WTC11 (cell line): ENCODE measurements around the gene CEP72. TPM values are rescaled to one million over a fixed set of nuclear protein-coding genes. Genes with fewer than 3 reads are reported as not detected.

Experiments used
- ATAC-seq: fragments of 200-7000 bp; cut with Tn5 transposase; 2 replicates; pipeline ENCODE4 v1.10.0; 2021; ENCODE audit warnings: mild to moderate bottlenecking, moderate library complexity
- CTCF ChIA-PET: fragments of 300-600 bp; sonication (Branson Sonifier 250); formaldehyde crosslinking; loops from one replicate; lab custom pipeline; 2021; ENCODE audit warnings: antibody characterized with exemption; lab: Charles Lee
- POLR2A ChIA-PET: fragments of 350-600 bp; sonication (Branson Sonifier 250); formaldehyde crosslinking; loops from one replicate; lab custom pipeline; 2021; ENCODE audit warnings: antibody characterized with exemption; lab: Charles Lee
- DNase-seq: peaks from one replicate; pipeline ENCODE4 v3.0.0; 2021; ENCODE audit warnings: low spot score
- H3K27ac Mint-ChIP-seq: 2 replicates; pipeline ENCODE4 v1.8.0; 2021; ENCODE audit warnings: mixed read lengths
- H3K27me3 Mint-ChIP-seq: 2 replicates; pipeline ENCODE4 v1.8.0; 2021; ENCODE audit warnings: low read depth, mild to moderate bottlenecking, moderate library complexity, mixed read lengths
- H3K36me3 Mint-ChIP-seq: 2 replicates; pipeline ENCODE4 v1.8.0; 2021; ENCODE audit warnings: mixed read lengths
- H3K4me1 Mint-ChIP-seq: 2 replicates; pipeline ENCODE4 v1.8.0; 2022; ENCODE audit warnings: mixed read lengths
- H3K4me3 Mint-ChIP-seq: 2 replicates; pipeline ENCODE4 v1.8.0; 2021; ENCODE audit warnings: mild to moderate bottlenecking, moderate library complexity, mixed read lengths
- H3K9me3 Mint-ChIP-seq: 2 replicates; pipeline ENCODE4 v1.8.0; 2021; ENCODE audit warnings: mixed read lengths
- ATF1 ChIP-seq: sonication (generic); formaldehyde crosslinking; IDR thresholded peaks from 2 replicates; pipeline ENCODE4 v1.8.1; 2023; ENCODE audit warnings: mild to moderate bottlenecking, moderate library complexity, missing genetic modification reagents
- ELF4 ChIP-seq: sonication (generic); formaldehyde crosslinking; IDR thresholded peaks from 2 replicates; pipeline ENCODE4 v1.8.1; 2022; ENCODE audit warnings: low read depth, mild to moderate bottlenecking, moderate library complexity, missing genetic modification reagents
- ETV6 ChIP-seq: sonication (generic); formaldehyde crosslinking; IDR thresholded peaks from 2 replicates; pipeline ENCODE4 v1.8.1; 2022; ENCODE audit warnings: mild to moderate bottlenecking, missing genetic modification reagents
- FOXK1 ChIP-seq: sonication (generic); formaldehyde crosslinking; IDR thresholded peaks from 2 replicates; pipeline ENCODE4 v1.8.0; 2022; ENCODE audit warnings: mild to moderate bottlenecking, moderate library complexity, missing genetic modification reagents
- NFATC4 ChIP-seq: fragments of 250-450 bp; sonication (Bioruptor Pico); IDR thresholded peaks from 2 replicates; pipeline ENCODE4 v1.9.0; 2021; ENCODE audit warnings: mild to moderate bottlenecking
- NR3C1 ChIP-seq: sonication (generic); formaldehyde crosslinking; conservative IDR thresholded peaks from 2 replicates; pipeline ENCODE4 v1.8.1; 2023; ENCODE audit warnings: low read depth, mild to moderate bottlenecking, missing genetic modification reagents
- RORB ChIP-seq: fragments of 250-450 bp; sonication (Bioruptor Pico); IDR thresholded peaks from 2 replicates; pipeline ENCODE4 v1.9.0; 2021; ENCODE audit warnings: mild to moderate bottlenecking
- SMAD4 ChIP-seq: sonication (generic); formaldehyde crosslinking; IDR thresholded peaks from 2 replicates; pipeline ENCODE4 v1.8.0; 2022; ENCODE audit warnings: mild to moderate bottlenecking, missing genetic modification reagents
- TP53 ChIP-seq: sonication (generic); formaldehyde crosslinking; IDR thresholded peaks from 2 replicates; pipeline ENCODE4 v1.8.1; 2023; ENCODE audit warnings: mild to moderate bottlenecking, missing genetic modification reagents
- ZNF263 ChIP-seq: sonication (generic); formaldehyde crosslinking; IDR thresholded peaks from 2 replicates; pipeline ENCODE4 v1.8.1; 2022; ENCODE audit warnings: low read depth, mild to moderate bottlenecking, moderate library complexity, missing genetic modification reagents
- ZNF416 ChIP-seq: fragments of 250-450 bp; sonication (Bioruptor Pico); IDR thresholded peaks from 2 replicates; pipeline ENCODE4 v1.9.0; 2021; ENCODE audit warnings: mild to moderate bottlenecking, inconsistent platforms
- total RNA-seq: library from RNA; stranded (reverse); gene quantifications from 3 replicates; pipeline ENCODE4 v1.2.3, GENCODE V29; 2021
- TF ChIP-seq, protein P1 (sequence below): sonication (generic); formaldehyde crosslinking; IDR thresholded peaks from 2 replicates; pipeline ENCODE4 v1.8.1; 2023; ENCODE audit warnings: mild to moderate bottlenecking, missing genetic modification reagents, moderate library complexity
- TF ChIP-seq, protein P2 (sequence below): sonication (generic); formaldehyde crosslinking; IDR thresholded peaks from 2 replicates; pipeline ENCODE4 v1.8.1; 2023; ENCODE audit warnings: mild to moderate bottlenecking, missing genetic modification reagents
- TF ChIP-seq, protein P3 (sequence below): sonication (generic); formaldehyde crosslinking; conservative IDR thresholded peaks from 2 replicates; pipeline ENCODE4 v1.8.1; 2023; ENCODE audit warnings: mild to moderate bottlenecking, low read depth, missing genetic modification reagents, moderate library complexity
- TF ChIP-seq, protein P4 (sequence below): sonication (generic); formaldehyde crosslinking; IDR thresholded peaks from 2 replicates; pipeline ENCODE4 v1.8.0; 2023; ENCODE audit warnings: missing genetic modification reagents, mild to moderate bottlenecking, borderline replicate concordance
- TF ChIP-seq, protein P5 (sequence below): sonication (generic); formaldehyde crosslinking; IDR thresholded peaks from 2 replicates; pipeline ENCODE4 v1.8.0; 2022; ENCODE audit warnings: mild to moderate bottlenecking, missing genetic modification reagents
- TF ChIP-seq, protein P6 (sequence below): sonication (generic); formaldehyde crosslinking; IDR thresholded peaks from 2 replicates; pipeline ENCODE4 v1.8.1; 2023; ENCODE audit warnings: mild to moderate bottlenecking, moderate library complexity, missing genetic modification reagents
- TF ChIP-seq, protein P7 (sequence below): sonication (generic); formaldehyde crosslinking; IDR thresholded peaks from 2 replicates; pipeline ENCODE4 v1.8.1; 2023; ENCODE audit warnings: mild to moderate bottlenecking, missing genetic modification reagents, moderate library complexity
- TF ChIP-seq, protein P8 (sequence below): sonication (generic); formaldehyde crosslinking; IDR thresholded peaks from 2 replicates; pipeline ENCODE4 v1.8.1; 2022; ENCODE audit warnings: low read depth, missing genetic modification reagents, borderline replicate concordance

CEP72 gene
- total RNA-seq, 1 experiment from 2014 or later: 26.6 TPM

DNA sequence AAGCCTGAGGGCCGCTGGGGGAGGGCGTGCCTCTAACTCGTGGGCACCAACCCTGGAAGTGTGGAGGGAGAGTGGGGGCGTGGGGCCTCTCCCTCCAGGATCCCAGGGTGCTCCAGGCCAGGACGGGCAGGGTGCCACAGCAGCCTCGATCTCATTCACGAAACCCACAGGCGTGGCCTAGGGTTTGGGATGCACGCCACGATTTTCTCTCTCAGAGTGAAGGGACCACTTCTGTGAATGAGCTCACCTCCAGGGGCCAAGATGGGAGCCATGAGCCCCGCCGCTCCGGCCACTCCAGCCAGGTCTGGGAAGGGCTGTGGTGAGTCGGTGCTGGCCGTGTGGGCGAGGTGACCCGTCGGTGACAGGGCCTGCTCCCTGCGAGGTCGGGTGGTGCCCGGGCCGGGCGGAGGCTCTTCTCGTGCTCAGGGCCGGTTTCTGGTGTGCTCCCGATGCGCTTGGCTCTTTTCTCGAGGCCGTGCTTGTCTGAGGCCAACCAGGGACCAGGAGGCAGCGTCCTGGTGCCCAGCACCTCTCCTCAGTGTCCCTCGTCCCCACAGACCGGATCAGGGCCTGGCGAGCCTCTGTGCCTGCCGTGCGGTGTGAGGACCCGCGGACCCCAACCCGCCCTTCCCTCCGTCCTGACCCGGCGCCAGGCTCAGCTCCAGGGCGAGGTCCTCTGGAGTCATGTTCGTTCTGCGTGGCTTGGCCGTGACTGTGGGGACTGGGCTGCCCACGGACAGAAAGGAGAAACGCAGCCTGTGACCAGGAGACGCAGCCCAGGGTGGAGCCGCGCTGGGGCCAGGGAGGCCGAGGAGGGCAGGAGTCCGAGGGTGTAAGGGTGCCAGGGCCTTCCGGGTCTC, 50.0 kb downstream of the CEP72 start:
- Mint-ChIP-seq H3K4me3 (no peak overlapping the region), H3K27ac (no peak overlapping the region), H3K36me3 (peaks cover 39% of the 10 kb centered on the region), H3K27me3 (no peaks in the 10 kb centered on the region), H3K4me1 (no peaks in the 10 kb centered on the region), H3K9me3 (0 out of 2 replicates have a peak, but pooled peaks cover 3% of the 10 kb centered on the region)
- DNase-seq (no peak), ATAC-seq (no peak)
- TF ChIP-seq TP53 (no peak), NR3C1 (CRISPR knock-in tag) (no peak), ELF4 (CRISPR knock-in tag) (no peak), SMAD4 (CRISPR knock-in tag) (no peak), ZNF263 (CRISPR knock-in tag) (no peak)
- TF ChIP-seq, protein P1, sequence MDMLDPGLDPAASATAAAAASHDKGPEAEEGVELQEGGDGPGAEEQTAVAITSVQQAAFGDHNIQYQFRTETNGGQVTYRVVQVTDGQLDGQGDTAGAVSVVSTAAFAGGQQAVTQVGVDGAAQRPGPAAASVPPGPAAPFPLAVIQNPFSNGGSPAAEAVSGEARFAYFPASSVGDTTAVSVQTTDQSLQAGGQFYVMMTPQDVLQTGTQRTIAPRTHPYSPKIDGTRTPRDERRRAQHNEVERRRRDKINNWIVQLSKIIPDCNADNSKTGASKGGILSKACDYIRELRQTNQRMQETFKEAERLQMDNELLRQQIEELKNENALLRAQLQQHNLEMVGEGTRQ (CRISPR knock-in tag): no peak
- TF ChIP-seq, protein P2, sequence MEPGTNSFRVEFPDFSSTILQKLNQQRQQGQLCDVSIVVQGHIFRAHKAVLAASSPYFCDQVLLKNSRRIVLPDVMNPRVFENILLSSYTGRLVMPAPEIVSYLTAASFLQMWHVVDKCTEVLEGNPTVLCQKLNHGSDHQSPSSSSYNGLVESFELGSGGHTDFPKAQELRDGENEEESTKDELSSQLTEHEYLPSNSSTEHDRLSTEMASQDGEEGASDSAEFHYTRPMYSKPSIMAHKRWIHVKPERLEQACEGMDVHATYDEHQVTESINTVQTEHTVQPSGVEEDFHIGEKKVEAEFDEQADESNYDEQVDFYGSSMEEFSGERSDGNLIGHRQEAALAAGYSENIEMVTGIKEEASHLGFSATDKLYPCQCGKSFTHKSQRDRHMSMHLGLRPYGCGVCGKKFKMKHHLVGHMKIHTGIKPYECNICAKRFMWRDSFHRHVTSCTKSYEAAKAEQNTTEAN: no peak
- TF ChIP-seq, protein P3, sequence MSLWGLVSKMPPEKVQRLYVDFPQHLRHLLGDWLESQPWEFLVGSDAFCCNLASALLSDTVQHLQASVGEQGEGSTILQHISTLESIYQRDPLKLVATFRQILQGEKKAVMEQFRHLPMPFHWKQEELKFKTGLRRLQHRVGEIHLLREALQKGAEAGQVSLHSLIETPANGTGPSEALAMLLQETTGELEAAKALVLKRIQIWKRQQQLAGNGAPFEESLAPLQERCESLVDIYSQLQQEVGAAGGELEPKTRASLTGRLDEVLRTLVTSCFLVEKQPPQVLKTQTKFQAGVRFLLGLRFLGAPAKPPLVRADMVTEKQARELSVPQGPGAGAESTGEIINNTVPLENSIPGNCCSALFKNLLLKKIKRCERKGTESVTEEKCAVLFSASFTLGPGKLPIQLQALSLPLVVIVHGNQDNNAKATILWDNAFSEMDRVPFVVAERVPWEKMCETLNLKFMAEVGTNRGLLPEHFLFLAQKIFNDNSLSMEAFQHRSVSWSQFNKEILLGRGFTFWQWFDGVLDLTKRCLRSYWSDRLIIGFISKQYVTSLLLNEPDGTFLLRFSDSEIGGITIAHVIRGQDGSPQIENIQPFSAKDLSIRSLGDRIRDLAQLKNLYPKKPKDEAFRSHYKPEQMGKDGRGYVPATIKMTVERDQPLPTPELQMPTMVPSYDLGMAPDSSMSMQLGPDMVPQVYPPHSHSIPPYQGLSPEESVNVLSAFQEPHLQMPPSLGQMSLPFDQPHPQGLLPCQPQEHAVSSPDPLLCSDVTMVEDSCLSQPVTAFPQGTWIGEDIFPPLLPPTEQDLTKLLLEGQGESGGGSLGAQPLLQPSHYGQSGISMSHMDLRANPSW: no peak
- ChIA-PET POLR2A (no interaction called here), CTCF (no interaction called here)

DNA sequence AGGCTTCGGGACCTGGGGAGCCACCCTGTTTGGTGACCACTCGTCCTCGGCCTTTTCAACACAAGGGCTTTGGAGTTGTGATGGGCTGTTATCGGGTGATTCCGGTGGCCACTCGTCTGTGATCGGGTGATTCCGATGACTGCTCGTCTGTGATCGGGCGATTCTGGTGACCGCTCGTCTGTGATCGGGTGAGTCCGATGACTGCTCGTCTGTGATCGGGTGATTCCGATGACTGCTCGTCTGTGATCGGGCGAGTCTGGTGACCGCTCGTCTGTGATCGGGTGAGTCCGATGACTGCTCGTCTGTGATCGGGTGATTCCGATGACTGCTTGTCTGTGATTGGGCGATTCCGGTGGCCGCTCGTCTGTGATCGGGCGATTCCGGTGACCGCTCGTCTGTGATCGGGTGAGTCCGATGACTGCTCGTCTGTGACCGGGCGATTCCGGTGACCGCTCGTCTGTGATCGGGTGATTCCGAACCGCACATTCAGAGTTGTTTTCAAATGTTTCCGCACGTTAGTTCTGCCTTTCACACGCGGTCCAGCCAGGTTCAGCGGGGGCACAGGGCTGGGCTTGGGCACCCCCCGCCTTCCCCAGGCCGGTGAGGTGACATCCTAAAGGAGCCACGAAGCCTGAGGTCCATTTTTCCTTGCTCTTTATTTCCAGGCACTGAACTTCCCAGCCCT, 50.8 kb downstream of the CEP72 start:
- ChIA-PET POLR2A (no interaction called here), CTCF (no interaction called here)
- Mint-ChIP-seq H3K27me3 (no peaks in the 10 kb centered on the region), H3K4me1 (no peaks in the 10 kb centered on the region), H3K36me3 (peaks cover 37% of the 10 kb centered on the region), H3K9me3 (0 out of 2 replicates have a peak, but pooled peaks cover 3% of the 10 kb centered on the region), H3K4me3 (no peak overlapping the region), H3K27ac (no peak overlapping the region)
- ATAC-seq (no peak), DNase-seq (no peak)
- TF ChIP-seq, protein P4, sequence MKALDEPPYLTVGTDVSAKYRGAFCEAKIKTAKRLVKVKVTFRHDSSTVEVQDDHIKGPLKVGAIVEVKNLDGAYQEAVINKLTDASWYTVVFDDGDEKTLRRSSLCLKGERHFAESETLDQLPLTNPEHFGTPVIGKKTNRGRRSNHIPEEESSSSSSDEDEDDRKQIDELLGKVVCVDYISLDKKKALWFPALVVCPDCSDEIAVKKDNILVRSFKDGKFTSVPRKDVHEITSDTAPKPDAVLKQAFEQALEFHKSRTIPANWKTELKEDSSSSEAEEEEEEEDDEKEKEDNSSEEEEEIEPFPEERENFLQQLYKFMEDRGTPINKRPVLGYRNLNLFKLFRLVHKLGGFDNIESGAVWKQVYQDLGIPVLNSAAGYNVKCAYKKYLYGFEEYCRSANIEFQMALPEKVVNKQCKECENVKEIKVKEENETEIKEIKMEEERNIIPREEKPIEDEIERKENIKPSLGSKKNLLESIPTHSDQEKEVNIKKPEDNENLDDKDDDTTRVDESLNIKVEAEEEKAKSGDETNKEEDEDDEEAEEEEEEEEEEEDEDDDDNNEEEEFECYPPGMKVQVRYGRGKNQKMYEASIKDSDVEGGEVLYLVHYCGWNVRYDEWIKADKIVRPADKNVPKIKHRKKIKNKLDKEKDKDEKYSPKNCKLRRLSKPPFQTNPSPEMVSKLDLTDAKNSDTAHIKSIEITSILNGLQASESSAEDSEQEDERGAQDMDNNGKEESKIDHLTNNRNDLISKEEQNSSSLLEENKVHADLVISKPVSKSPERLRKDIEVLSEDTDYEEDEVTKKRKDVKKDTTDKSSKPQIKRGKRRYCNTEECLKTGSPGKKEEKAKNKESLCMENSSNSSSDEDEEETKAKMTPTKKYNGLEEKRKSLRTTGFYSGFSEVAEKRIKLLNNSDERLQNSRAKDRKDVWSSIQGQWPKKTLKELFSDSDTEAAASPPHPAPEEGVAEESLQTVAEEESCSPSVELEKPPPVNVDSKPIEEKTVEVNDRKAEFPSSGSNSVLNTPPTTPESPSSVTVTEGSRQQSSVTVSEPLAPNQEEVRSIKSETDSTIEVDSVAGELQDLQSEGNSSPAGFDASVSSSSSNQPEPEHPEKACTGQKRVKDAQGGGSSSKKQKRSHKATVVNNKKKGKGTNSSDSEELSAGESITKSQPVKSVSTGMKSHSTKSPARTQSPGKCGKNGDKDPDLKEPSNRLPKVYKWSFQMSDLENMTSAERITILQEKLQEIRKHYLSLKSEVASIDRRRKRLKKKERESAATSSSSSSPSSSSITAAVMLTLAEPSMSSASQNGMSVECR (CRISPR knock-in tag): no peak
- TF ChIP-seq, protein P5, sequence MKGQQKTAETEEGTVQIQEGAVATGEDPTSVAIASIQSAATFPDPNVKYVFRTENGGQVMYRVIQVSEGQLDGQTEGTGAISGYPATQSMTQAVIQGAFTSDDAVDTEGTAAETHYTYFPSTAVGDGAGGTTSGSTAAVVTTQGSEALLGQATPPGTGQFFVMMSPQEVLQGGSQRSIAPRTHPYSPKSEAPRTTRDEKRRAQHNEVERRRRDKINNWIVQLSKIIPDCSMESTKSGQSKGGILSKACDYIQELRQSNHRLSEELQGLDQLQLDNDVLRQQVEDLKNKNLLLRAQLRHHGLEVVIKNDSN (CRISPR knock-in tag): no peak
- TF ChIP-seq, protein P6, sequence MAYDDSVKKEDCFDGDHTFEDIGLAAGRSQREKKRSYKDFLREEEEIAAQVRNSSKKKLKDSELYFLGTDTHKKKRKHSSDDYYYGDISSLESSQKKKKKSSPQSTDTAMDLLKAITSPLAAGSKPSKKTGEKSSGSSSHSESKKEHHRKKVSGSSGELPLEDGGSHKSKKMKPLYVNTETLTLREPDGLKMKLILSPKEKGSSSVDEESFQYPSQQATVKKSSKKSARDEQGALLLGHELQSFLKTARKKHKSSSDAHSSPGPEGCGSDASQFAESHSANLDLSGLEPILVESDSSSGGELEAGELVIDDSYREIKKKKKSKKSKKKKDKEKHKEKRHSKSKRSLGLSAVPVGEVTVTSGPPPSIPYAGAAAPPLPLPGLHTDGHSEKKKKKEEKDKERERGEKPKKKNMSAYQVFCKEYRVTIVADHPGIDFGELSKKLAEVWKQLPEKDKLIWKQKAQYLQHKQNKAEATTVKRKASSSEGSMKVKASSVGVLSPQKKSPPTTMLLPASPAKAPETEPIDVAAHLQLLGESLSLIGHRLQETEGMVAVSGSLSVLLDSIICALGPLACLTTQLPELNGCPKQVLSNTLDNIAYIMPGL (CRISPR knock-in tag): no peak
- TF ChIP-seq RORB: no peak
- TF ChIP-seq, protein P7, sequence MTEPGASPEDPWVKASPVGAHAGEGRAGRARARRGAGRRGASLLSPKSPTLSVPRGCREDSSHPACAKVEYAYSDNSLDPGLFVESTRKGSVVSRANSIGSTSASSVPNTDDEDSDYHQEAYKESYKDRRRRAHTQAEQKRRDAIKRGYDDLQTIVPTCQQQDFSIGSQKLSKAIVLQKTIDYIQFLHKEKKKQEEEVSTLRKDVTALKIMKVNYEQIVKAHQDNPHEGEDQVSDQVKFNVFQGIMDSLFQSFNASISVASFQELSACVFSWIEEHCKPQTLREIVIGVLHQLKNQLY (CRISPR knock-in tag): no peak
- no peak for TF ChIP-seq FOXK1 (CRISPR knock-in tag)
- TF ChIP-seq ATF1 (CRISPR knock-in tag): no peak
- TF ChIP-seq ZNF416 (CRISPR knock-in tag): no peak
- no peak for TF ChIP-seq ELF4 (CRISPR knock-in tag)
- no peak for TF ChIP-seq ETV6 (CRISPR knock-in tag)
- TF ChIP-seq, protein P8, sequence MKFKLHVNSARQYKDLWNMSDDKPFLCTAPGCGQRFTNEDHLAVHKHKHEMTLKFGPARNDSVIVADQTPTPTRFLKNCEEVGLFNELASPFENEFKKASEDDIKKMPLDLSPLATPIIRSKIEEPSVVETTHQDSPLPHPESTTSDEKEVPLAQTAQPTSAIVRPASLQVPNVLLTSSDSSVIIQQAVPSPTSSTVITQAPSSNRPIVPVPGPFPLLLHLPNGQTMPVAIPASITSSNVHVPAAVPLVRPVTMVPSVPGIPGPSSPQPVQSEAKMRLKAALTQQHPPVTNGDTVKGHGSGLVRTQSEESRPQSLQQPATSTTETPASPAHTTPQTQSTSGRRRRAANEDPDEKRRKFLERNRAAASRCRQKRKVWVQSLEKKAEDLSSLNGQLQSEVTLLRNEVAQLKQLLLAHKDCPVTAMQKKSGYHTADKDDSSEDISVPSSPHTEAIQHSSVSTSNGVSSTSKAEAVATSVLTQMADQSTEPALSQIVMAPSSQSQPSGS (CRISPR knock-in tag): no peak
- no peak for TF ChIP-seq NFATC4 (CRISPR knock-in tag)
